Progenitor cell of endocrine pancreas (in vitro differentiated cells): ENCODE results near the gene MYLK. TPM values are rescaled to one million over a fixed set of nuclear protein-coding genes. Genes with fewer than 3 reads are reported as not detected.
A peak's percentile ranks its signal among the peaks of the same experiment; 100 is the strongest.
"Not testable (repeated sequence)": the region's sequence is repeated elsewhere in the genome, so short reads cannot be mapped to it uniquely, and the experiment has no call there.

Source experiments
- DNase-seq: peaks from one replicate; pipeline ENCODE4 v3.0.0; 2021; ENCODE audit warnings: low spot score; ENCODE audit not compliant: unreplicated experiment
- H3K27ac Mint-ChIP-seq: 2 replicates; pipeline ENCODE4 v1.8.0; 2021; ENCODE audit warnings: mild to moderate bottlenecking, moderate library complexity, mixed read lengths
- H3K27me3 Mint-ChIP-seq: 2 replicates; pipeline ENCODE4 v1.8.0; 2021; ENCODE audit warnings: mixed read lengths
- H3K36me3 Mint-ChIP-seq: 2 replicates; pipeline ENCODE4 v1.8.0; 2022; ENCODE audit warnings: mixed read lengths; ENCODE audit not compliant: insufficient read depth
- H3K4me1 Mint-ChIP-seq: 2 replicates; pipeline ENCODE4 v1.8.0; 2021; ENCODE audit warnings: low read depth, mixed read lengths
- H3K4me3 Mint-ChIP-seq: 2 replicates; pipeline ENCODE4 v1.8.0; 2021; ENCODE audit warnings: low read depth, mild to moderate bottlenecking, moderate library complexity, mixed read lengths
- H3K9me3 Mint-ChIP-seq: 2 replicates; pipeline ENCODE4 v1.8.0; 2021; ENCODE audit warnings: low read depth, mixed read lengths
- CTCF ChIP-seq: fragments of 200-600 bp; sonication (generic); IDR thresholded peaks from one replicate; pipeline ENCODE4 v1.5.0; 2021; ENCODE audit warnings: antibody characterized with exemption, mild to moderate bottlenecking; ENCODE audit not compliant: unreplicated experiment
- total RNA-seq: library from RNA; stranded (reverse); gene quantifications from 2 replicates; pipeline ENCODE4 v1.2.1, GENCODE V29; 2021

The MYLK gene
- total RNA-seq, 1 donor from 2014 or later = 1.1 TPM

DNA sequence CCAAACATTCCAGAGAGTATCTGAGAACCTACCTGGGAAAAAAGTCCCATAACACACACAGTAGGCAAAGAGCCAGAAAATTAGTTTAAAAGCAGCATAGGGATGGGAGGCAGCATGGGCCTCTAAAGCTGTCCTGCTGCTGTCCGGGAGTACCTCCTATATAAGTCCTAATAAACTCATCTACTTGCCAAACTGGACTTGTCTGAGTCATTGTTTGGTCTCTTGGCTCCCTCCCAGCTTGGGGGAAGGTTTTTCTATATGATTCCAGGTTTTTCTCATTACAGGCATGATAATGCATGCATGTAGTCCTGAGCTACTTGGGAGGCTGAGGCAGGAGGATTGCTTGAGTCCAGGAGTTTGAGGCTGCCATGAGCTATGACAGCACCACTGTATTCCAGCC lies 281.8 kb downstream of the MYLK start:
- TF ChIP-seq CTCF = no peak
- H3K4me1 Mint-ChIP-seq = peaks cover 32% of the 10 kb centered on the region
- peaks cover 5% of the 10 kb centered on the region for H3K36me3 Mint-ChIP-seq
- no peaks in the 10 kb centered on the region for H3K9me3 Mint-ChIP-seq
- no peak overlapping the region for H3K27ac Mint-ChIP-seq
- no peak overlapping the region for H3K4me3 Mint-ChIP-seq
- DNase-seq = no peak
- no peaks in the 10 kb centered on the region for H3K27me3 Mint-ChIP-seq

- peaks cover 19% of the 10 kb centered on the region for H3K4me1 Mint-ChIP-seq
- H3K36me3 Mint-ChIP-seq, H3K27me3 Mint-ChIP-seq, DNase-seq, H3K4me3 Mint-ChIP-seq, H3K9me3 Mint-ChIP-seq: not testable (repeated sequence)
- peak overlapping the region; percentile 81 for H3K27ac Mint-ChIP-seq
Observed at GRCh38 chr3:123600863-123601262, 283.3 kb downstream of the MYLK start.

GRCh38 chr3:123597561-123597960 lies 286.6 kb downstream of the MYLK start:
- peaks cover 5% of the 10 kb centered on the region for H3K4me1 Mint-ChIP-seq
- H3K27me3 Mint-ChIP-seq = no peaks in the 10 kb centered on the region

GRCh38 chr3:123595396-123596180 lies 288.5 kb downstream of the MYLK start:
- DNase-seq = no peak
- Mint-ChIP-seq H3K36me3 (peaks cover 17% of the 10 kb centered on the region), H3K27ac (no peak overlapping the region), H3K9me3 (no peaks in the 10 kb centered on the region), H3K4me3 (no peak overlapping the region), H3K27me3 (no peaks in the 10 kb centered on the region), H3K4me1 (peaks cover 3% of the 10 kb centered on the region)
- TF ChIP-seq CTCF = no peak

More at GRCh38 chr3:123597561-123597960, 286.6 kb downstream of the MYLK start:
- Mint-ChIP-seq H3K36me3 (peaks cover 8% of the 10 kb centered on the region), H3K4me3 (no peak overlapping the region), H3K9me3 (no peaks in the 10 kb centered on the region), H3K27ac (no peak overlapping the region)
- no peak for TF ChIP-seq CTCF
- no peak for DNase-seq

DNA sequence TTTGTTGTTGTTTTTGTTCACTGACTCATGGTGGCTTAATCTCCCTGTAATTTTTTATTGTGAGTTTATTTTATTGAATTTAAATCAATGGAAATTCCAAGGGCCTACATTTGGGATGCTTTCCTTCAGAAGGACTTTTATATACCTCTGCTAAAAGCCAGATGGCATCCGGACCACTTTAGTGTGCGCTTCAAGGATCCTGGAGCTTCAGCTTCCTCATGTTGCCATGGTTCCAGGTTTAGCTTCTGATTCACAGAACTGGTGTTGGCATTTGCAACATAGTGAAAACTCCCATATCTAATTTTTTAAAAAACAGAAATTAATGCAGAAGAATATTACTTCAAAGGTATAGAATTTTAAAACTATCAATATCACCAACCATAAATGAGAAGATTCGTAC lies 290.8 kb downstream of the MYLK start:
- peaks cover 5% of the 10 kb centered on the region for H3K9me3 Mint-ChIP-seq
- no peaks in the 10 kb centered on the region for H3K27me3 Mint-ChIP-seq
- no peak overlapping the region for H3K27ac Mint-ChIP-seq
- no peak for DNase-seq
- H3K4me1 Mint-ChIP-seq = peaks cover 1% of the 10 kb centered on the region
- TF ChIP-seq CTCF = no peak
- H3K4me3 Mint-ChIP-seq = no peak overlapping the region
- peaks cover 33% of the 10 kb centered on the region for H3K36me3 Mint-ChIP-seq
